ENCODE results near the gene CSRP3.

The CSRP3 gene

DNA sequence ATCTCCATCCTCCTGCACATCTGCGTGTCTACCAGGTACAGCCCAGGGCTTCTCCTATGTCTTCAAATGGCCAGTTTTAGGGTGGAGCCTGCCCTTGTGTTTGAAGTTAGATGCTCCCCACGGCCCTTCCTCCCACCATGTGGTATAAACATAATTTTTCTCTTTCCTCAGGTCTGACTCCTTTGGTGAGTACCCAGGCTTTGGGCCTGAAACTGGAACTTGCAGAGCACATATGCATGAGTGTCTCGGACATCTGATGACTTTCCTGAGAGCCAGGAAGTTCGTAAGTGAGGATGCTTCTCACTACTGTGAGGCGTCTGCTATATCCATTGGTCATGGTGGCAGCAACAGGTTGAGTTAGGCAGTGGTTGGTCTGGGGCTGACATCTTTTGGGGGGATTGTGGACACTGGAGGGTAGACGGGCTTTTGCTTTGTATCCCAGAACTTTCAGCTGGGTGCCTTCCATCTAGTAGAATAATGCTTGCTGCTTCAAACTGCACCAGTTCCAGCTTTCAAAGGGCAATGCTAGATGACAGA, 16.2 kb downstream of the CSRP3 start:
- no peak overlapping the region for H3K4me3 ChIP-seq (ENCODE audit: low read depth, low read length)
- TF ChIP-seq, protein P1, sequence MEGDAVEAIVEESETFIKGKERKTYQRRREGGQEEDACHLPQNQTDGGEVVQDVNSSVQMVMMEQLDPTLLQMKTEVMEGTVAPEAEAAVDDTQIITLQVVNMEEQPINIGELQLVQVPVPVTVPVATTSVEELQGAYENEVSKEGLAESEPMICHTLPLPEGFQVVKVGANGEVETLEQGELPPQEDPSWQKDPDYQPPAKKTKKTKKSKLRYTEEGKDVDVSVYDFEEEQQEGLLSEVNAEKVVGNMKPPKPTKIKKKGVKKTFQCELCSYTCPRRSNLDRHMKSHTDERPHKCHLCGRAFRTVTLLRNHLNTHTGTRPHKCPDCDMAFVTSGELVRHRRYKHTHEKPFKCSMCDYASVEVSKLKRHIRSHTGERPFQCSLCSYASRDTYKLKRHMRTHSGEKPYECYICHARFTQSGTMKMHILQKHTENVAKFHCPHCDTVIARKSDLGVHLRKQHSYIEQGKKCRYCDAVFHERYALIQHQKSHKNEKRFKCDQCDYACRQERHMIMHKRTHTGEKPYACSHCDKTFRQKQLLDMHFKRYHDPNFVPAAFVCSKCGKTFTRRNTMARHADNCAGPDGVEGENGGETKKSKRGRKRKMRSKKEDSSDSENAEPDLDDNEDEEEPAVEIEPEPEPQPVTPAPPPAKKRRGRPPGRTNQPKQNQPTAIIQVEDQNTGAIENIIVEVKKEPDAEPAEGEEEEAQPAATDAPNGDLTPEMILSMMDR (IDR thresholded peaks at IDR 0.05; ENCODE audit: low read depth, low read length) = no peak

DNA sequence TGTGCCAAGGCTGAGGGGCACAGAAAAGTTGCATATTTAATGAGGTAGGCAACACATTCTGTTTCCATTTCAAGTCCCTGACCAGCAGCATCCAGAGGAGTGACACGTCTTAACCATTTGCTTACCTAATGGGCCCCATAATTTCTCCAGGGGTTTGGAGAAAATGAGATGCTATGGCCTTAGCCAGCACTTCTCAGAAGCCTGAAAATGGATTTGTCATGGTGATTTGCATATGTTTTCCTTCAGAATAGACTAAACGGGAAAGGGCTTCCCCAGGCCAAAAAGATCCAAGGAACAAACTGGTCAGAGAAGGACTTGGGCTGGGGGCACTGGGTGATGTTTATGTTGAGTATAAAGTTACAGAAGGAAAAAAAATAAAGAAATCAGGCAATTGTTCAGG, 16.7 kb downstream of the CSRP3 start:
- TF ChIP-seq, protein P1 (IDR thresholded peaks at IDR 0.05; ENCODE audit: low read depth, low read length) = no peak
- H3K4me3 ChIP-seq (ENCODE audit: low read depth, low read length) = no peak overlapping the region

DNA sequence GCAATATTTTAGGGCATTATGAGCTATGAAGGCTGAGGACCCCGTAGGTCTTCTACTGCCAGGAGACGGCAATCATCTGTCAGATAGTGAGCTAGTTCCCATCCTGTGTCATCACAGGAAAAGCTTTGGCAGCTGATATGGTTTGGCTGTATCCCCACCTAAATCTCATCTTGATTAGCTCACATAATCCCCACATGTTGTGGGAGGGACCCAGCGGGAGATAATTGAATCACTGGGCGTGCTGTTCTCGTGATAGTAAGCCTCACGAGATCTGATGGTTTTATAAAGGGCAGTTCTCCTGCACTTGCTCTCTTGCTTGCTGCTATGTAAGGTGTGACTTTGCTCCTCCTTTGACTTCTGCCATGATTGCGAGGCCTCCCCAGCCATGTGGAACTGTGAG, 18.1 kb downstream of the CSRP3 start:
- H3K4me3 ChIP-seq (ENCODE audit: low read depth, low read length) = no peak overlapping the region
- TF ChIP-seq, protein P1 (IDR thresholded peaks at IDR 0.05; ENCODE audit: low read depth, low read length) = no peak

DNA sequence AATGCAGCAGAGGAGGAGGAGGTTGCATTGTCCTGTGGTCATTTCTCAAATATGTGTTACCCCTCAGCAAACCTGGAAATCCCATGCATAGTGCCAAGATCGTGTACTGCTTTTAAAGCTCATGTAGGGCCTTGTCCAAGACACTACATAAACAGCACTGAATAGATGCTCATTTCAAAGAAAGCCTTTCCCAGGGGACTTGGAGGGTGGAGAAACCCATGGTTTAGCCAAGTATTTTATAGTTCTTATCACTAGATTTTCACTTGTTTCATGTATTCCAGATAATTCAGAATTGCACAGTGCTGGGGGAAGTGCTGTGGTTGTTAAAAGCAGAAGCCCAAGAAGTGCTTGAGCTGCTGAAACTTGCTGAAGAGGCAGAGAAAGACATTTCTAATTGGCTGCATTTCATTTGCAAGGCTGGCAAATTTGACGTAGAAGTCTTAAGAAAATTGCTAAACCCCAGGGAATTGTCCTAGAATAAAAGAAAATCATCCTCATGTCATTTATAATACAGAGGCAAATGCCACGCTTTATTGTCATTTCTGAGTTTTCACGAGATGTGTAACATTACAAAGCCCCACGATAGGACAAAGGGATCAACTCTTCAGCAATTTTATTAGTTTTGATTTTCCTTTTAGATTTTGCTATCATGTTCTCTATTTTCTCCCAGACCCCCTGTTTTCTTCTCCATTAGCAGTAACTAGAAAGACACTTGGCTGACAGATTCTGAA, 20.1 kb downstream of the CSRP3 start:
- TF ChIP-seq, protein P1 (IDR thresholded peaks at IDR 0.05; ENCODE audit: low read depth, low read length) = no peak

DNA sequence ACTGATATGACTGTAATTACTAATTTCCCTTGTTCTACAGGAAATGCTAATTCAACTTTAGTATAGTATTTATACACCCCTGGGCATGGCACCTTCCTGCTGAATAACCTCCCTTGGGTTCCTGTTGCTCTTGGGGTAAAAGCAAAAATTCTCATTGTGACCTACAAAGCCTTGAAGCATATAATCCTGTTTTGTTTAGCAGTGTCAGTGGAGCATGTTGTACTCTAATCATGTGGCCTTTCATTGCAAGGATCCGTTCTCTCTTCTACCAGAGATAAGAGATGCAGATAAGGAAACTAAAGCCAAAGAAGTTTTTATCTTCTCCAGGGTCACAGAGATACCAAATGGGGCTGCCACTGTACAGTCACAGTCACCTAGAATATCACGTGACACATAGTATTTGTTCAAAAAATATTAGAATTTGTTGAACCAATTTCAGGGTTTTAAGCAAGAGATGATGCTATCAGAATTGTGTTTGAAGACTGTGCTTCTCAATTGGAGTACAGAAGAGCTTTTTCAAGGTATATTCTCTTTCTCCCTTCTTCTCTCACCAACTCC, 25.1 kb downstream of the CSRP3 start:
- TF ChIP-seq, protein P1 (IDR thresholded peaks at IDR 0.05; ENCODE audit: low read depth, low read length) = no peak
- no peak overlapping the region for H3K4me3 ChIP-seq (ENCODE audit: low read depth, low read length)

More for the DNA sequence above, 20.1 kb downstream of the CSRP3 start:
- H3K4me3 ChIP-seq (ENCODE audit: low read depth, low read length) = no peak overlapping the region

DNA sequence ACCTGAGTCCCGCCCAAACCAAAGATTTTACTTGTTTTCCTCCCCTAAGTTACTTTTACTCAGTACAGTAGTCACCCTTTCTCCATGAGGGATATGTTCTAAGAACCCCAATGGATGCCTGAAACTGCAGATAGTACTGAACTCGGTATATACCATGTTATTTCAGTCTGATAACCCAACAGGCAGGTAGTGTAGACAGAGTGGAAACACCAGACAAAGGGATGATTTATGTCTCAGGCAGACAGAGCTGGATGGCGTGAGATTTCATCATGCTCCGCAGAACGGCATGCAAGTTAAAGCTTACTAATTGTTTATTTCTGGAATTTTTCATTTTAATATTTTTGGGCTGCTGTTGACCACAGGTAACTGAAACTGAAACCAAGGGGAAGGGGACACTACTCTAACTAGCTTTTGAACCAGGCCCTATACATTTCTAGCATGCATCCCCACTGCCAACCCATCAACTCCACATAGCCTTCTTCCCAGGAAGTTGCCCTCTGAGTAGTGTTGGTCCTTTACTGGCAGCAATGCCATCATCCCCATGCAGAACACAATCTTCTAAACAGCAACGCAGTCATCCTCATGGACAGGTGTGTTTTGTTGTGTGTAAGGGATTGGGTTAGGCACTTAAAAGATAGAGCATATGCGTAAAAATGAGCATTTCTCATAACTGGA, 27.7 kb downstream of the CSRP3 start:
- no peak overlapping the region for H3K4me3 ChIP-seq (ENCODE audit: low read depth, low read length)
- TF ChIP-seq, protein P1 (IDR thresholded peaks at IDR 0.05; ENCODE audit: low read depth, low read length) = no peak
